ENCODE measurements around the gene SH2D5.
"Not testable (repeated sequence)": the region's sequence is repeated elsewhere in the genome, so short reads cannot be mapped to it uniquely, and the experiment has no call there.

Gene SH2D5

GRCh38 chr1:20693623-20694022 lies 38.9 kb downstream of the SH2D5 start:
- DNase-seq = no peak

DNA sequence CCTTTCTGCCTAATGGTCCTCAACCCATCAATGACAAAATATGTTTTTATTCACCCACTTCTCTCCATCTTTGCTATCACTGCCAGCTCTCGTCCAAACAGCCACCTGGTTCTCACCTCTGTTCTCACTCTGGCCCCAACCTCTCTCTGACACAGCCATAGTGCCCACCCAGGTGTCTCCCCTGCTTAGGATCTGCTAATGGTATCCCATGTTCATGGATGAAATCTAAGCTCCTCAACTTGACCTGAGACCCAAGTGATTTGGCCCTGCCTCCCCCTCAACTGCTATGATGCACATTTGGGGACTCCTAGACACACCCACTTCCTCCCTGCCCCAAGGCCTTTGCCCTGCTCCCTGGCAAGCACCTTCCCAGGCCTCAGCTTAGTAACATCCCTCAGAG lies 40.6 kb downstream of the SH2D5 start:
- no peak for DNase-seq

DNA sequence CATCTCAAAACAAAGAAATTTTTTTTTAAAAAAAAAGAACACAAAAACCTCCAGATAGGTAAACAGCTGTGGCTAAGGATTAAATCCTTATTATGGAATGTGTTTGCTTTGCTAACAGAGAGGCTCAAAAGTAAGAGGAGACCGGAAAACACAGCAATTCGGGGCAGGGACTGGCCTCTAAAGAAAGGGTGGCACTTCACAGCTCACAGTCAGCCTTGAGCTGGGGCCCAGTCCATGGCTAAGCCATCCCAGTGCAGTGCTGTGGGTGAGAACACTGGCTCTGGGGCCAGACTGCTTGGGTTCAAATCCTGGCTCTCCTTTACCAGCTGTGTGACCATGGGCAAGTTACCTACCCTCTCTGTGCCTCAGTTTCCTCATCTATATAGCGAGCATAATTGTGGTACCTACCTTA lies 42.9 kb downstream of the SH2D5 start:
- DNase-seq = no peak

DNA sequence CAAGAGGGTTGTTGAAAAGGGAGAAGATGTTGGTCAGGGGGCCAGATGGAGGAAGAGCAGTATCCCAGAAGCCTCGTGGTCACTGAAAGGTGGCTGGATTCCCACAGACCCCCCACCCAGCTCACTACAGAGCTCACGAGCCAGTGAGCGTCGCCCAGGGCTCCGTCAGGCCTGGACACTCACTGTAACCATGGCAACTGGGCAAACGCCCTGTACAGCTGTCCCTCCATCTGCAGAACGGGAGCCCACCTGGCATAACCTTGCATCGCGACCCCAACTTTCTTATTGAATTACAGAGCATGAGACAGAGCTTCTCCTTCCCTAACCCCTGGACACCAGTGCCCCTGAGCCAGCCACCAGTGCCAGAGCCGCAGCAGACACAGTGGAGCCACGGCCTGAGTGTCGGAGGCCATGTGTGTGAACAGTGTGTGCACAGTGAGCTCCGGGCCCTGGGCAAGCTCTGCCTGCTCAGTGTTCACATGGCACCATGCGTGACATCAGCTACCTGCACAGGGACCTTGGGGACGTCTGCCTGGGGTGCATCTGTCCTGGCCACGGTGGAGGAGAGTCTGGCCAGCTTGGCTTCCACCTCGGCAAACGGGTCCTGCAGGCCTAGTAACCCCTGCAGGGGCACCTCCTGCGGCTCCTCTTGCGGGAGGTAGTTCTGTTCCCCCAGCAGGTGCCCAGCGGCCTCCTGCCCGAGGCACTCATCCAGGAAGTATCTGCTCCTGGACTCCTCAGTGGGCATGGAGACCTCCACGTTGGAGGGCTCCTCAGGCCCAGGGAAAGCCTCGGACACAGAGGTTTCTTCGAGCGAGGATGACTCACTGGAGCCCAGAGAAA lies 45.4 kb downstream of the SH2D5 start:
- no peak for DNase-seq

GRCh38 chr1:20685741-20686140 lies 46.8 kb downstream of the SH2D5 start:
- DNase-seq = no peak

- DNase-seq = no peak
Observed at GRCh38 chr1:20685099-20685662, 47.3 kb downstream of the SH2D5 start.

- no peak for DNase-seq
Observed at GRCh38 chr1:20684651-20685050, 47.9 kb downstream of the SH2D5 start.

DNA sequence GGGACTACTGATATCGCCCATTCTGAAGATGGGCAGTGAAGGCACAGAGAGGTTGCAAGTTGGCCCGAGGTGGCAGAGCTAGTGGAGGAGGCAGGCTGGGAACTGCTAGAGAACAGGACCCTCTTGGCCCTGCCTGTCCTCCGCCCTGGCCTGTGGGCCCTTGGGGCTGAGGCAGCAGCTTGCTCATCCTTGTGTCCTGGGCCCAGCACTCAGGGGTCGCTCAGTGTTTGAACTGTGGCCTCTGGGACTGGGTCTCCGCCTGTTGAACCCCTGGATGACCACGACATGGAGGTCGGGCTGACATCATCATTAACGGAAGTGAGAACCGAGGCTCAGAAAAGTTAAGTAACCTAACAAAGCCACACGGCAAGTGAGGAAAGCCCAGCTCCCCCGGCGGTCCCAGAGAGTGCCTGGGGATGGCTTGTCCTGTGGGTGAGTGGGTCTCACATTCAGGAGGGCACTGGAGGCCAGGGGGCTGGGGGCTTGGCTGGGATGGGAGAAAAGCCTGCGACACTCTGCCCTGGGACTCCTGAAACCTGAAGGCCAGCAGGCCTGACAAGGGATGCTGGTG lies 48.4 kb downstream of the SH2D5 start:
- DNase-seq = no peak

GRCh38 chr1:20683614-20684013 lies 48.9 kb downstream of the SH2D5 start:
- no peak for DNase-seq

GRCh38 chr1:20682571-20683236 lies 49.8 kb downstream of the SH2D5 start:
- no peak for DNase-seq

DNA sequence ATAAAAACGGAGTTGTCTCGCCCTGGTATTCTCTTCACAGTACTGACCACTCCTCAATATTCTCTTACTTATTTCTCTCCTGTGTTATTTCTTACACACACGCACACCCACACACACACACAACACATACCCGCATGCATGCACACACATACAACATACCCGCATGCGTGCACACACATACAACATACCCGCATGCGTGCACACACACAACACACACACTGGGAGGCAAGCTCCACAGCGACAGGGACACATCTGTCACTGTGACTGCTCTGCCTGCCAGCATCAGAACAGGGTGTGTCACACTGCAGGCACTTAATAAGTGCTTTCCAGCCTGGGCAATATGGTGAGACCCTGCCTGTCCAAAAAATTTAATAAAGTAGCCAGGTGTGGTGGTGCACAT lies 50.5 kb downstream of the SH2D5 start:
- DNase-seq = no peak

DNA sequence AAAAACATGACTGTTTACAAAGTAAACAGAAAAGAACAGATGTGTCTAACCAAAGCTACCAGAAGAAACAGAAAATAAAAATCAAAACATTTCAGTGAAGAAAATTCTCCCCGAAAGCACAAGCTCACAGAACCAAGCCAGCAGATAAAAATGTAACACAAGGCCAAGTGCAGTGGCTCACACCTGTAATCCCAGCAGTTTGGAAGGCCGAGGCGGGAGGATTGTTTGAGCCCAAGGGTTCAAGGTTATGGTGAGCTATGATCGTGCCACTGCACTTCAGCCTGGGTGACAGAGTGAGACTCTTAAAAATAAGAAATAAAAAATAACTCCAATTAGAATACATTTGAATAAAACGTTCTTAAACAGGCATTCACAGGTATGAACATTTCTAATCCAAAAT lies 52.2 kb downstream of the SH2D5 start:
- no peak for DNase-seq

GRCh38 chr1:20678599-20678998 lies 53.9 kb downstream of the SH2D5 start:
- peak in 1 of 2 donors; percentile 21 for DNase-seq

- not testable (repeated sequence) for DNase-seq
Observed at GRCh38 chr1:20673626-20674025, 58.9 kb downstream of the SH2D5 start.

GRCh38 chr1:20672265-20672632 lies 60.3 kb downstream of the SH2D5 start:
- DNase-seq = no peak

- DNase-seq = no peak
Observed at GRCh38 chr1:20670936-20671335, 61.6 kb downstream of the SH2D5 start.

All from CD4-positive, alpha-beta T cell treated with Interferon alpha-2 for 1 hour (primary cell).